PC-3 (cell line): ENCODE data around the gene NFATC2. TPM values are rescaled to one million over a fixed set of nuclear protein-coding genes. Genes with fewer than 3 reads are reported as not detected.

Source experiments
- ATAC-seq: fragments of 200-7000 bp; cut with Tn5 transposase; 2 replicates; pipeline ENCODE4 v1.9.1; 2020; ENCODE audit warnings: mild to moderate bottlenecking, moderate library complexity
- BruUV-seq: library from RNA; stranded (reverse); fragments of 400-500 nt; replicated peaks from 2 replicates; lab custom pipeline; 2021; lab: Mats Ljungman, UMichigan
- CTCF ChIA-PET: fragments of 300-600 bp; sonication (Branson Sonifier 250); formaldehyde crosslinking; loops from one replicate; lab custom pipeline; 2022; ENCODE audit warnings: antibody characterized with exemption; lab: Charles Lee
- POLR2A ChIA-PET: fragments of 300-600 bp; sonication (Branson Sonifier 250); formaldehyde crosslinking; loops from one replicate; lab custom pipeline; 2022; ENCODE audit warnings: antibody characterized with exemption; ENCODE audit not compliant: unreplicated experiment; lab: Charles Lee
- DNase-seq: peaks from one replicate; pipeline ENCODE4 v3.0.0-alpha.2; 2015
- H2AFZ ChIP-seq: fragments of 300-600 bp; sonication (generic); 2 replicates; pipeline ENCODE4 v1.6.0; 2016; ENCODE audit warnings: antibody characterized with exemption, low read length
- H3F3A ChIP-seq: fragments of 300-600 bp; sonication (generic); one replicate; pipeline ENCODE4 v1.6.0; 2017; ENCODE audit warnings: antibody characterized with exemption, low read length, control low read depth, mild to moderate bottlenecking; ENCODE audit not compliant: unreplicated experiment
- H3K27ac ChIP-seq: fragments of 300-600 bp; sonication (generic); 2 replicates; pipeline ENCODE4 v1.5.1; 2016; ENCODE audit warnings: mild to moderate bottlenecking, low read length
- H3K27me3 ChIP-seq: fragments of 300-600 bp; sonication (generic); 2 replicates; pipeline ENCODE4 v1.6.1; 2016; ENCODE audit warnings: low read length, mixed read lengths
- H3K36me3 ChIP-seq: fragments of 300-600 bp; sonication (generic); 2 replicates; pipeline ENCODE4 v1.6.1; 2016; ENCODE audit warnings: low read depth, mixed run types, low read length, mixed read lengths
- H3K4me1 ChIP-seq: fragments of 300-600 bp; sonication (generic); 2 replicates; pipeline ENCODE4 v1.5.1; 2016; ENCODE audit warnings: low read length; ENCODE audit not compliant: insufficient read depth
- H3K4me2 ChIP-seq: fragments of 300-600 bp; sonication (generic); 2 replicates; pipeline ENCODE4 v1.6.0; 2016; ENCODE audit warnings: low read length
- H3K4me3 ChIP-seq: fragments of 300-600 bp; sonication (generic); 2 replicates; pipeline ENCODE4 v1.5.1; 2016; ENCODE audit warnings: mild to moderate bottlenecking, low read length, mixed read lengths
- H3K79me2 ChIP-seq: fragments of 300-600 bp; sonication (generic); 2 replicates; pipeline ENCODE4 v1.6.1; 2017; ENCODE audit warnings: low read length, mixed read lengths
- H3K9ac ChIP-seq: fragments of 300-600 bp; sonication (generic); 2 replicates; pipeline ENCODE4 v1.6.0; 2016; ENCODE audit warnings: mild to moderate bottlenecking, low read length
- H3K9me2 ChIP-seq: fragments of 300-600 bp; sonication (generic); replicated peaks from 2 replicates; pipeline ENCODE4 v1.6.1; 2016; ENCODE audit warnings: mixed run types, low read length, mixed read lengths
- H3K9me3 ChIP-seq: fragments of 300-600 bp; sonication (generic); 2 replicates; pipeline ENCODE4 v1.6.1; 2016; ENCODE audit warnings: low read length, mixed read lengths
- H4K20me1 ChIP-seq: fragments of 300-600 bp; sonication (generic); 2 replicates; pipeline ENCODE4 v1.6.1; 2016; ENCODE audit warnings: low read length, mixed read lengths
- EZH2 ChIP-seq: fragments of 300-600 bp; sonication (generic); IDR thresholded peaks from one replicate; pipeline ENCODE4 v1.6.1; 2017; ENCODE audit warnings: antibody characterized with exemption, mild to moderate bottlenecking, low read length; ENCODE audit not compliant: unreplicated experiment
- EZH2phosphoT487 ChIP-seq: fragments of 300-600 bp; sonication (generic); IDR thresholded peaks from 2 replicates; pipeline ENCODE4 v1.6.1; 2018; ENCODE audit warnings: mild to moderate bottlenecking, antibody characterized with exemption, low read length, borderline replicate concordance
- intact Hi-C: fragments of 100-400 bp; cut with micrococcal nuclease; formaldehyde crosslinking; loops from 2 replicates; pipeline ENCODE4 v1.9.0; 2023
- total RNA-seq: library from RNA; depleted of rRNA; stranded (reverse); fragments of >200 nt; gene quantifications from 2 replicates; pipeline ENCODE4 v1.2.3, GENCODE V29; 2014
- TF ChIP-seq, protein P1 (sequence below): fragments of 300-600 bp; sonication (generic); conservative IDR thresholded peaks from 2 replicates; pipeline ENCODE4 v1.5.1; 2017; ENCODE audit warnings: antibody characterized with exemption, low read depth, mild to moderate bottlenecking, low read length

The NFATC2 gene
- total RNA-seq, 1 experiment from 2014 or later, result 12.9 TPM

DNA sequence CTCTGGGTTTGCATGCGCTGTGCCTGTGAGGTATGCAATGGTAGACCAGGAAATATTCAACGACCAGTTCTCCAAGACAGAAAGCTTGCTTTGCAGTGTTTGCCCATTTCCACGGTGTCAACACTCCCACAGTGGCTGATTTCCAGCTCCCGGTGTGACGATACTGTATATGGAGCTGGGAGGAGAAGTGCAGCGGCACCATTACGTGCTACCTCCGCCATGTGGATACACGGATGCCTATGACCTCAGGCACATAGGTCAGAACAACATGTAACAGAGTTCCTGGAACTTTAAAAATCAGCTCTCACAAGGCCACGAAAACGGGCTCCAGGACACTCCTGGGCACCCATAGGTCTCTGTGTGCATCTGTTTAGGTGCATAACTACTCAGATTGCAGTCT lies 51.1 kb downstream of the NFATC2 start:
- Histone ChIP-seq H3K9me3 (no peaks in the 10 kb centered on the region), H3K27ac (no peak overlapping the region), H3K4me3 (no peak overlapping the region), H3F3A (peaks cover 9% of the 10 kb centered on the region), H4K20me1 (no peaks in the 10 kb centered on the region), H2AFZ (no peak overlapping the region), H3K4me2 (no peak overlapping the region), H3K36me3 (no peaks in the 10 kb centered on the region), H3K79me2 (no peaks in the 10 kb centered on the region), H3K9ac (no peak overlapping the region), H3K27me3 (no peaks in the 10 kb centered on the region), H3K4me1 (peaks cover 23% of the 10 kb centered on the region), H3K9me2 (no peaks in the 10 kb centered on the region)
- ATAC-seq (no peak), DNase-seq (no peak)
- intact Hi-C loops, result no loop called here
- no TSS peak for BruUV-seq
- TF ChIP-seq, protein P1, sequence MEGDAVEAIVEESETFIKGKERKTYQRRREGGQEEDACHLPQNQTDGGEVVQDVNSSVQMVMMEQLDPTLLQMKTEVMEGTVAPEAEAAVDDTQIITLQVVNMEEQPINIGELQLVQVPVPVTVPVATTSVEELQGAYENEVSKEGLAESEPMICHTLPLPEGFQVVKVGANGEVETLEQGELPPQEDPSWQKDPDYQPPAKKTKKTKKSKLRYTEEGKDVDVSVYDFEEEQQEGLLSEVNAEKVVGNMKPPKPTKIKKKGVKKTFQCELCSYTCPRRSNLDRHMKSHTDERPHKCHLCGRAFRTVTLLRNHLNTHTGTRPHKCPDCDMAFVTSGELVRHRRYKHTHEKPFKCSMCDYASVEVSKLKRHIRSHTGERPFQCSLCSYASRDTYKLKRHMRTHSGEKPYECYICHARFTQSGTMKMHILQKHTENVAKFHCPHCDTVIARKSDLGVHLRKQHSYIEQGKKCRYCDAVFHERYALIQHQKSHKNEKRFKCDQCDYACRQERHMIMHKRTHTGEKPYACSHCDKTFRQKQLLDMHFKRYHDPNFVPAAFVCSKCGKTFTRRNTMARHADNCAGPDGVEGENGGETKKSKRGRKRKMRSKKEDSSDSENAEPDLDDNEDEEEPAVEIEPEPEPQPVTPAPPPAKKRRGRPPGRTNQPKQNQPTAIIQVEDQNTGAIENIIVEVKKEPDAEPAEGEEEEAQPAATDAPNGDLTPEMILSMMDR, result no peak
- TF ChIP-seq EZH2 (no peak), EZH2phosphoT487 (no peak)
- ChIA-PET CTCF (no interaction called here), POLR2A (no interaction called here)

DNA sequence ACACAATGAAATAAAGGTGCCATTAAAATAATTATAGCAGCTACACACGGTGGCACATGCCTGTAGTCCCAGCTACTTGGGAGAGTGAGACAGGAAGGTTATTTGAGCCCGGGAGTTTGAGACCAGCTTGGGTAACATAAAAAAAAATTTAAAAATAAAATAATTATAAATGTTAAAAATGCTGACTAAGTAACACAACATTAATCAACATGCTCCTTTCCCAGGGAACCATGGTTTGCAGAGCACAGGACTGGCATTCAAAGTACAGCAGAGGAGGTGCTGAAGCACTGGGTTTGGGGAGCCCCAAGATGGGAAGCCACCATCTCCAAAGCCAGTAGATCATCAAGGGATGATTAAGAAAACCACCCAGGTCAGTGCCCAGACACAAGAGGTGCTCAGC lies 51.9 kb downstream of the NFATC2 start:
- Histone ChIP-seq H4K20me1 (no peaks in the 10 kb centered on the region), H3K9me2 (no peaks in the 10 kb centered on the region), H3K4me3 (no peak overlapping the region), H3K79me2 (no peaks in the 10 kb centered on the region), H3K36me3 (no peaks in the 10 kb centered on the region), H3K4me1 (peaks cover 25% of the 10 kb centered on the region), H3K27ac (no peak overlapping the region), H3K9me3 (no peaks in the 10 kb centered on the region), H2AFZ (no peak overlapping the region), H3F3A (peaks cover 9% of the 10 kb centered on the region), H3K4me2 (no peak overlapping the region), H3K9ac (no peak overlapping the region), H3K27me3 (no peaks in the 10 kb centered on the region)
- POLR2A ChIA-PET, result no interaction called here
- no TSS peak for BruUV-seq
- TF ChIP-seq, protein P1, result no peak
- TF ChIP-seq EZH2phosphoT487 (no peak), EZH2 (no peak)
- ATAC-seq (no peak), DNase-seq (no peak)
- CTCF ChIA-PET, result no interaction called here
- intact Hi-C loops, result no loop called here

GRCh38 chr20:51489611-51490010 lies 52.9 kb downstream of the NFATC2 start:
- intact Hi-C loops, result loop anchor here (2.0 to 5.0 kb wide), 2 partner anchors 33 to 102 kb away; no protein-coding TSS in a partner anchor
- H3K9me3 ChIP-seq, result no peaks in the 10 kb centered on the region
- ATAC-seq (no peak), DNase-seq (no peak)
- no peak for TF ChIP-seq EZH2
- no peak for TF ChIP-seq EZH2phosphoT487
- TF ChIP-seq, protein P1, result no peak
- no peak overlapping the region for H3K9ac ChIP-seq
- BruUV-seq, result no TSS peak
- H3F3A ChIP-seq, result peaks cover 9% of the 10 kb centered on the region
- no peaks in the 10 kb centered on the region for H3K36me3 ChIP-seq
- H3K27me3 ChIP-seq, result no peaks in the 10 kb centered on the region
- ChIA-PET POLR2A (no interaction called here), CTCF (no interaction called here)
- peaks cover 25% of the 10 kb centered on the region for H3K4me1 ChIP-seq
- no peak overlapping the region for H2AFZ ChIP-seq
- H3K4me3 ChIP-seq, result no peak overlapping the region
- no peaks in the 10 kb centered on the region for H3K79me2 ChIP-seq
- no peak overlapping the region for H3K27ac ChIP-seq
- no peaks in the 10 kb centered on the region for H4K20me1 ChIP-seq
- no peaks in the 10 kb centered on the region for H3K9me2 ChIP-seq
- H3K4me2 ChIP-seq, result no peak overlapping the region
